Glutamatergic neuron (in vitro differentiated cells): Measurements from ENCODE around the gene STAT6. TPM values are rescaled to one million over a fixed set of nuclear protein-coding genes. Genes with fewer than 3 reads are reported as not detected.

Experiments
- DNase-seq: peaks from one replicate; pipeline ENCODE4 v3.0.0; 2022
- H3K27ac Mint-ChIP-seq: one replicate; pipeline ENCODE4 v1.8.0; 2020; ENCODE audit warnings: mild to moderate bottlenecking, mixed read lengths, inconsistent platforms; ENCODE audit not compliant: unreplicated experiment
- H3K27me3 Mint-ChIP-seq: one replicate; pipeline ENCODE4 v1.8.0; 2020; ENCODE audit warnings: mild to moderate bottlenecking, moderate library complexity, mixed read lengths, inconsistent platforms; ENCODE audit not compliant: unreplicated experiment
- H3K36me3 Mint-ChIP-seq: one replicate; pipeline ENCODE4 v1.8.0; 2020; ENCODE audit warnings: mild to moderate bottlenecking, mixed read lengths, inconsistent platforms; ENCODE audit not compliant: unreplicated experiment
- H3K4me1 Mint-ChIP-seq: one replicate; pipeline ENCODE4 v1.8.0; 2020; ENCODE audit warnings: mild to moderate bottlenecking, low read depth, mixed read lengths, inconsistent platforms; ENCODE audit not compliant: unreplicated experiment
- H3K4me3 Mint-ChIP-seq: one replicate; pipeline ENCODE4 v1.8.0; 2020; ENCODE audit warnings: mild to moderate bottlenecking, mixed read lengths, inconsistent platforms; ENCODE audit not compliant: unreplicated experiment
- H3K9me3 Mint-ChIP-seq: one replicate; pipeline ENCODE4 v1.8.0; 2020; ENCODE audit warnings: mild to moderate bottlenecking, moderate library complexity, mixed read lengths, inconsistent platforms; ENCODE audit not compliant: unreplicated experiment
- total RNA-seq: library from RNA; stranded (reverse); fragmentation: NEBNext Ultra II Directional; extraction: Animal tissue kit (Norgen Biotek cat#: 25700); gene quantifications from one replicate; pipeline ENCODE4 v1.2.1, GENCODE V29; 2021; ENCODE audit not compliant: unreplicated experiment
- TF ChIP-seq, protein P1 (sequence below): fragments of 200-600 bp; sonication (generic); IDR thresholded peaks from one replicate; pipeline ENCODE4 v1.5.0; 2021; ENCODE audit not compliant: partially characterized antibody, unreplicated experiment

The STAT6 gene
- total RNA-seq, 1 donor from 2014 or later = 34.4 TPM

DNA sequence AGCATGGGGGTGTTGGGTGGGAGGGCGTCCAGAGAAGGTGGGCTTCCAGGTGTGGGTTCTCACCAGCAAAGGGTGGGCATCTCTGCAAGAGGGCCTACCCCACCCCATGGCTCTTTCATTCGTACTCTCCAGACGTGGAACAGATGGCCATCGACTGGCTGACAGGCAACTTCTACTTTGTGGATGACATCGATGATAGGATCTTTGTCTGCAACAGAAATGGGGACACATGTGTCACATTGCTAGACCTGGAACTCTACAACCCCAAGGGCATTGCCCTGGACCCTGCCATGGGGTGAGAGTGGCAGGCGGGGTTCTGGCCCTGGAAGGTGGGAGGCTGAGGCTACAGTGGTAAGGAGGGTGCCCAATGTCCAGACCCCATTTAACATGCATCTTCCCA is 42.9 kb upstream of the STAT6 start:
- H3K9me3 Mint-ChIP-seq = peaks cover 5% of the 10 kb centered on the region
- no peak for DNase-seq
- H3K36me3 Mint-ChIP-seq = peaks cover 14% of the 10 kb centered on the region
- H3K4me1 Mint-ChIP-seq = no peaks in the 10 kb centered on the region
- TF ChIP-seq, protein P1, sequence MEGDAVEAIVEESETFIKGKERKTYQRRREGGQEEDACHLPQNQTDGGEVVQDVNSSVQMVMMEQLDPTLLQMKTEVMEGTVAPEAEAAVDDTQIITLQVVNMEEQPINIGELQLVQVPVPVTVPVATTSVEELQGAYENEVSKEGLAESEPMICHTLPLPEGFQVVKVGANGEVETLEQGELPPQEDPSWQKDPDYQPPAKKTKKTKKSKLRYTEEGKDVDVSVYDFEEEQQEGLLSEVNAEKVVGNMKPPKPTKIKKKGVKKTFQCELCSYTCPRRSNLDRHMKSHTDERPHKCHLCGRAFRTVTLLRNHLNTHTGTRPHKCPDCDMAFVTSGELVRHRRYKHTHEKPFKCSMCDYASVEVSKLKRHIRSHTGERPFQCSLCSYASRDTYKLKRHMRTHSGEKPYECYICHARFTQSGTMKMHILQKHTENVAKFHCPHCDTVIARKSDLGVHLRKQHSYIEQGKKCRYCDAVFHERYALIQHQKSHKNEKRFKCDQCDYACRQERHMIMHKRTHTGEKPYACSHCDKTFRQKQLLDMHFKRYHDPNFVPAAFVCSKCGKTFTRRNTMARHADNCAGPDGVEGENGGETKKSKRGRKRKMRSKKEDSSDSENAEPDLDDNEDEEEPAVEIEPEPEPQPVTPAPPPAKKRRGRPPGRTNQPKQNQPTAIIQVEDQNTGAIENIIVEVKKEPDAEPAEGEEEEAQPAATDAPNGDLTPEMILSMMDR = no peak
- H3K4me3 Mint-ChIP-seq = no peak overlapping the region
- H3K27me3 Mint-ChIP-seq = peaks cover 5% of the 10 kb centered on the region
- H3K27ac Mint-ChIP-seq = no peak overlapping the region

DNA sequence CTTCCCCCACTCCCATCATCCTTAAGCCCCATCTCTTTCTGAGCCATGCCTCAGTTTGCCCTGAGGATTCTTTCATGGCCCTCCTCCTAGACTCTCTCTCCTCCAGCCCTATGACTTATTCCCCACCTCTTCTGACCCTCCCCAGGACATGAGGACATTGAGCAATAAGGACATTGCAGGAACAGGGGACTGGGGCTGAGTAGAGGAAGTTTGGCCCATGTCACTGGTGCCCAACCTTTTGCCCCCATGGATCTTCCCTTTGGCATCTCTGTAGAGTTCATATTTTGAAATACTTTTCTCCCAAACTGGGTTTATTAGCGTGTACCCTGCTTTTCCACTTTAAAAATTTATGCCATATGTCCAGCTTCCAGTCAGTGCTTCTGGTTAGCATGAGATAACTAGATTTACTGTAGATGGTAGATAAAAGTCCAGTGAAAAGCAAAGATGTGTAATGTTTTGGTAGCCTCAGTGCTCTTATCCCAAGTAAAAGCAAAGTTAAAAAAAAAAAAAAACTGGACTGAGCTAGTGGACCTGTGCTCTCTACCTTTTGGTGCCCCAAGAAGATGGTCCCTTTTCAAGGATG is 42.3 kb upstream of the STAT6 start:
- TF ChIP-seq, protein P1 = no peak
- no peaks in the 10 kb centered on the region for H3K4me1 Mint-ChIP-seq
- H3K27ac Mint-ChIP-seq = no peak overlapping the region
- peaks cover 14% of the 10 kb centered on the region for H3K36me3 Mint-ChIP-seq
- no peak overlapping the region for H3K4me3 Mint-ChIP-seq
- peaks cover 5% of the 10 kb centered on the region for H3K9me3 Mint-ChIP-seq
- no peak for DNase-seq
- H3K27me3 Mint-ChIP-seq = peaks cover 6% of the 10 kb centered on the region

DNA sequence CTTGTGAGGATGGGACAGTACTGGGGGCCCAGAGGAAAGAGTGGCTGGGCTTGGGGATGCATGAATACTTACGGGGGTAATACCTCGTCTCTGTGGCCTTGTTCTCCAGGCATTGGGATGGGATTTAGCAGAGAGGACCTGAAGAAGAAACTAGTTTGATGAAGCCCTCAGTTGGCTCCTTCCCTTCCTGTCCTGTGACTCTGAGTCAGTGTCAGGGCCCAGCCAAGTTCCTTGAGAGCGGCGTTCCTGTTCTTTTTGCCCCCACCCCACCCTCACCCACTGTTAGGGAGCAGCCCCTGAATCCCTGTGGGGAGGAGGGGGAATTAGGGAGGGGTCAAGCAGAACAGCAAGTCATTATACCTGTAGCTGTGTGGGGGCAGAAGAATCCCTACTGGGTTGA is 41.5 kb upstream of the STAT6 start:
- no peak for DNase-seq
- Mint-ChIP-seq H3K4me1 (no peaks in the 10 kb centered on the region), H3K27me3 (peaks cover 5% of the 10 kb centered on the region), H3K36me3 (peaks cover 9% of the 10 kb centered on the region), H3K4me3 (no peak overlapping the region), H3K27ac (no peak overlapping the region), H3K9me3 (peaks cover 2% of the 10 kb centered on the region)
- TF ChIP-seq, protein P1 = no peak

DNA sequence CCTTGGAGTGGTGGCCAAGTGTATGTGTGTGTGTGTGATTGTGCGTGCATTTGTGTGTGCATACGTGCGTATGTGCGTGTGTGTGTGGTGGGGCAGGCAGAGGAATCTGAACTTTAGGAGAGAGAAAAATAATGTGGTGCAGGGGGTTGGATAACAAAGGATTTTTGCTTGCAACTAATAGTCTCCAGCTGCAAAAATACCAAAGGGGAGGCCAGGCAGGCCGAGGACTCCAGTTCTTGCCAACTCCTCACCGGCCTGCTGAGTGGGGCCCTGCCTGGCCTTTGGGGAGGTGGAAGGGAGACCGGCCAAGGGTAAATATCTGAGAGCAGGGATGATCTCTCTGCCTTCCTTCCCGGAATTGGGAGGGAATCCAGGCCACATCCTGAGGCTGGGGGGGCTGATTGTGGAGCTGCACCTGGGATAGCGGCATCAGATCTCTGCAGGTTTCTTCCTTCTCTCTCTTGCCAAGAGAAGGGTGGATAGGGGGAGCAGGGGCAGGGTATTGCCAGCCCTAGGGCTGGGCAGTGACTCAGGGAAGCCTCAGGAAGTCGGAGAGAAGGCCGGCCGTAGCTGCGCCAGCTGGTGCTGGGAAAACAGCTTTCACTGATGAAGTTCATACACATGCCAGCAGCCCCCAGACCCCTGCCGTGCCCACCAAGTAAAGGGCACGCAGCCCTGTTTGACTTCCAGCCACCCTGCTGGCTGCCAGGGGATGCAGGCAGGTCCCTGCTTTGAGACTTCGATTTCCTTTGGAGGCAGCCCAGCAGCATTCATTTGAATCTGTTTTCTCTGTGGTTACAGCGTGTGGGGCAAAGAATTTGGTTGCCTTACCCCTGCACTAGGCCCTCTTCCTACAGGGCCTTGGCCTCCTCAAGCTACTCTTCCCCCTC is 40.8 kb upstream of the STAT6 start:
- Mint-ChIP-seq H3K36me3 (peaks cover 4% of the 10 kb centered on the region), H3K9me3 (no peaks in the 10 kb centered on the region), H3K4me3 (no peak overlapping the region), H3K27me3 (peaks cover 2% of the 10 kb centered on the region), H3K27ac (no peak overlapping the region), H3K4me1 (peaks cover 2% of the 10 kb centered on the region)
- DNase-seq = no peak
- TF ChIP-seq, protein P1 = no peak
